IMR-90 (cell line): ENCODE results near the gene CUL1.

Source experiments
- BHLHE40 ChIP-seq: fragments of 150-350 bp; IDR thresholded peaks from 2 replicates; pipeline ENCODE4 v1.6.1; 2016; ENCODE audit warnings: mild to moderate bottlenecking, low read depth, low read length
- CEBPB ChIP-seq: IDR thresholded peaks from 2 replicates; pipeline ENCODE4 v1.6.1; 2012; ENCODE audit warnings: low read depth, low read length, improper control_type of control experiment
- CTCF ChIP-seq: conservative IDR thresholded peaks from 2 replicates; pipeline ENCODE4 v1.5.1; 2012; ENCODE audit warnings: mild to moderate bottlenecking, low read depth, low read length, improper control_type of control experiment
- POLR2A ChIP-seq: IDR thresholded peaks from 2 replicates; pipeline ENCODE4 v1.6.1; 2012; ENCODE audit warnings: mild to moderate bottlenecking, low read depth, low read length
- RAD21 ChIP-seq: IDR thresholded peaks from 2 replicates; pipeline ENCODE4 v1.6.1; 2012; ENCODE audit warnings: low read length, improper control_type of control experiment

- no peak for TF ChIP-seq CTCF
- TF ChIP-seq BHLHE40 = no peak
- TF ChIP-seq POLR2A = no peak
- TF ChIP-seq RAD21 = no peak
- TF ChIP-seq CEBPB = no peak
These were observed 28.8 kb upstream of the CUL1 start for GRCh38 chr7:148669927-148670326.
